ENCODE results near the gene FMR1. TPM values are rescaled to one million over a fixed set of nuclear protein-coding genes. Genes with fewer than 3 reads are reported as not detected.
A peak's percentile ranks its signal among the peaks of the same experiment; 100 is the strongest.

The FMR1 gene
- polyA plus RNA-seq, 1 experiment = 22.4 TPM

GRCh38 chrX:147902270-147902669, 9.4 kb upstream of the FMR1 start:
- CTCF ChIA-PET = no interaction called here
- Histone ChIP-seq H3K27ac (ENCODE audit: low read depth, low read length) (no peak overlapping the region), H3K27me3 (ENCODE audit: control insufficient read depth, insufficient read depth, low read length) (no peaks in the 10 kb centered on the region), H3K4me3 (ENCODE audit: low read depth, low read length) (no peak overlapping the region), H3K9me3 (ENCODE audit: control insufficient read depth, insufficient read depth, low read length) (peaks cover under 1% of the 10 kb centered on the region; the same call in 1 of the 2 replicates)
- no peak for DNase-seq (ENCODE audit: low read depth, low spot score)
- no peak for TF ChIP-seq CTCF (IDR thresholded peaks at IDR 0.05; ENCODE audit: low read depth, low read length)
- POLR2A ChIA-PET = no interaction called here

DNA sequence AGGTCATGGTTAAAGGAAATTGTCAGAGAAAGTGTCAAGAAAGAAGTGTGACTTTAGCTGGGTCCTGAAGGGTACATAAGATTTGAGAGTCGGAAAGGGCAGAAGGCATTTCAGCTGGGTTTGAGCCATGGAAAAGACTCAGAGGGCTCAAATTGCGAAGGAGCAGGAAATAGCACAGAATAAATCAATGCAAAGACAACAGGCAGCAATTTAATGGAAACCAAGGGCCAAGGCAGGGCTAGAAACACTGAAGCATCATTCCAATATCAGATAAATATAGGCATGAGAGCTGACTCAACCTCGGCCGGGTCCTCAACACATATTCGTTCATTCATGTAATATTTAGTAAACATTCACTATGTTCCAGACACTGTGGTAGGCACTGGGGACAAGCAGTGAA, 3.6 kb upstream of the FMR1 start:
- TF ChIP-seq CTCF (IDR thresholded peaks at IDR 0.05; ENCODE audit: low read depth, low read length) = no peak
- no peak for DNase-seq (ENCODE audit: low read depth, low spot score)
- ChIA-PET CTCF (no interaction called here), POLR2A (no interaction called here)
- no peak overlapping the region for H3K4me3 ChIP-seq (ENCODE audit: low read depth, low read length)
- no peaks in the 10 kb centered on the region; the same call in 1 of the 2 replicates for H3K9me3 ChIP-seq (ENCODE audit: control insufficient read depth, insufficient read depth, low read length)
- H3K27ac ChIP-seq (ENCODE audit: low read depth, low read length) = no peak overlapping the region
- H3K27me3 ChIP-seq (ENCODE audit: control insufficient read depth, insufficient read depth, low read length) = no peaks in the 10 kb centered on the region

DNA sequence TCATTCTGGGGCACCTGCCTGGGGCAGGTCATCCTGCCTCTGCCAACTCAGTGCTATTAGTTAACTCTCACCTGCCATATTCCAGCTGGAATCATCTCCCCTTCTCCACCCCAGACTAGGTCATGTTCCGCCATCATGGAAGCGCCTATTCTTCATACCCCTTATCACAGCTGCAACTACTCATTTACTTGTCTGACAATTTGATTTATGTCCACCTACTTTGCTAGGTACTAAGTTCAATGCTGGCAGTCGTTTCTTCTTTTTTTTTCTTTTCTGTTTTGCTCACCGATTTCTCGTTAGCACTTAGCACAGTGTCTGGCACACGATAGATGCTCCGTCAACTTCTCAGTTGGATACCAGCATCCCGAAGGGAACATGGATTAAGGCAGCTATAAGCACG, 1.1 kb upstream of the FMR1 start:
- no peaks in the 10 kb centered on the region; the same call in 1 of the 2 replicates for H3K9me3 ChIP-seq (ENCODE audit: control insufficient read depth, insufficient read depth, low read length)
- no peak overlapping the region for H3K27ac ChIP-seq (ENCODE audit: low read depth, low read length)
- no peak for DNase-seq (ENCODE audit: low read depth, low spot score)
- TF ChIP-seq CTCF (IDR thresholded peaks at IDR 0.05; ENCODE audit: low read depth, low read length) = no peak
- no peak overlapping the region for H3K4me3 ChIP-seq (ENCODE audit: low read depth, low read length)
- CTCF ChIA-PET = no interaction called here
- H3K27me3 ChIP-seq (ENCODE audit: control insufficient read depth, insufficient read depth, low read length) = no peaks in the 10 kb centered on the region
- POLR2A ChIA-PET = no interaction called here

DNA sequence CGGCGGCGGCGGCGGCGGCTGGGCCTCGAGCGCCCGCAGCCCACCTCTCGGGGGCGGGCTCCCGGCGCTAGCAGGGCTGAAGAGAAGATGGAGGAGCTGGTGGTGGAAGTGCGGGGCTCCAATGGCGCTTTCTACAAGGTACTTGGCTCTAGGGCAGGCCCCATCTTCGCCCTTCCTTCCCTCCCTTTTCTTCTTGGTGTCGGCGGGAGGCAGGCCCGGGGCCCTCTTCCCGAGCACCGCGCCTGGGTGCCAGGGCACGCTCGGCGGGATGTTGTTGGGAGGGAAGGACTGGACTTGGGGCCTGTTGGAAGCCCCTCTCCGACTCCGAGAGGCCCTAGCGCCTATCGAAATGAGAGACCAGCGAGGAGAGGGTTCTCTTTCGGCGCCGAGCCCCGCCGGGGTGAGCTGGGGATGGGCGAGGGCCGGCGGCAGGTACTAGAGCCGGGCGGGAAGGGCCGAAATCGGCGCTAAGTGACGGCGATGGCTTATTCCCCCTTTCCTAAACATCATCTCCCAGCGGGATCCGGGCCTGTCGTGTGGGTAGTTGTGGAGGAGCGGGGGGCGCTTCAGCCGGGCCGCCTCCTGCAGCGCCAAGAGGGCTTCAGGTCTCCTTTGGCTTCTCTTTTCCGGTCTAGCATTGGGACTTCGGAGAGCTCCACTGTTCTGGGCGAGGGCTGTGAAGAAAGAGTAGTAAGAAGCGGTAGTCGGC, 528 bp downstream of the FMR1 start:
- peak overlapping the region; percentile 78 for H3K27ac ChIP-seq (ENCODE audit: low read depth, low read length)
- H3K4me3 ChIP-seq (ENCODE audit: low read depth, low read length) = peak overlapping the region; percentile 71
- CTCF ChIA-PET = no interaction called here
- POLR2A ChIA-PET = no interaction called here
- no peaks in the 10 kb centered on the region for H3K27me3 ChIP-seq (ENCODE audit: control insufficient read depth, insufficient read depth, low read length)
- no peak for DNase-seq (ENCODE audit: low read depth, low spot score)
- TF ChIP-seq CTCF (IDR thresholded peaks at IDR 0.05; ENCODE audit: low read depth, low read length) = no peak
- no peaks in the 10 kb centered on the region; the same call in 1 of the 2 replicates for H3K9me3 ChIP-seq (ENCODE audit: control insufficient read depth, insufficient read depth, low read length)

- H3K9me3 ChIP-seq (ENCODE audit: control insufficient read depth, insufficient read depth, low read length) = no peaks in the 10 kb centered on the region; the same call in 1 of the 2 replicates
- TF ChIP-seq CTCF (IDR thresholded peaks at IDR 0.05; ENCODE audit: low read depth, low read length) = no peak
- POLR2A ChIA-PET = no interaction called here
Observed at GRCh38 chrX:147913570-147913969, 1.9 kb downstream of the FMR1 start.

More at GRCh38 chrX:147913570-147913969, 1.9 kb downstream of the FMR1 start:
- H3K4me3 ChIP-seq (ENCODE audit: low read depth, low read length) = peak overlapping the region; percentile 71
- H3K27me3 ChIP-seq (ENCODE audit: control insufficient read depth, insufficient read depth, low read length) = no peaks in the 10 kb centered on the region
- no peak for DNase-seq (ENCODE audit: low read depth, low spot score)
- no peak overlapping the region for H3K27ac ChIP-seq (ENCODE audit: low read depth, low read length)
- CTCF ChIA-PET = no interaction called here

Data from AG04450 (cell line).